IMR-90 (cell line): Measurements from ENCODE around the gene UPK3A. TPM values are rescaled to one million over a fixed set of nuclear protein-coding genes. Genes with fewer than 3 reads are reported as not detected.

Experiments
- ATAC-seq: fragments of 200-7000 bp; cut with Tn5 transposase; 2 replicates; pipeline ENCODE4 v1.9.1; 2020; ENCODE audit warnings: low read depth, mild to moderate bottlenecking, moderate library complexity
- BruUV-seq: library from RNA; stranded (reverse); fragments of 400-500 nt; replicated peaks from 2 replicates; lab custom pipeline; 2021; lab: Mats Ljungman, UMichigan
- CTCF ChIA-PET: fragments of 300-600 bp; formaldehyde crosslinking; extraction: SDS; loops from one replicate; lab custom pipeline; 2021; ENCODE audit warnings: antibody characterized with exemption; lab: Yijun Ruan, JAX
- POLR2A ChIA-PET: fragments of 300-600 bp; sonication (Branson Sonifier 250); formaldehyde crosslinking; loops from one replicate; lab custom pipeline; 2022; ENCODE audit warnings: antibody characterized with exemption; ENCODE audit not compliant: unreplicated experiment; lab: Charles Lee
- DNase-seq: peaks from one replicate; pipeline ENCODE4 v3.0.0; 2013
- H2AFZ ChIP-seq: replicated peaks from 2 replicates; pipeline ENCODE3; 2013; ENCODE audit warnings: low read length, mild to moderate bottlenecking; ENCODE audit not compliant: poor library complexity
- H2AK5ac ChIP-seq: 2 replicates; pipeline ENCODE4 v1.6.1; 2013; ENCODE audit warnings: low read depth, low read length, inconsistent platforms
- H2AK9ac ChIP-seq: replicated peaks from 2 replicates; pipeline ENCODE3; 2013; ENCODE audit warnings: mild to moderate bottlenecking, low read depth, low read length, moderate library complexity; ENCODE audit not compliant: poor library complexity
- H2BK120ac ChIP-seq: 2 replicates; pipeline ENCODE4 v1.6.1; 2013; ENCODE audit warnings: low read depth, low read length, inconsistent platforms
- H2BK15ac ChIP-seq: 3 replicates; pipeline ENCODE4 v1.6.1; 2013; ENCODE audit warnings: low read depth, low read length, inconsistent platforms
- H2BK20ac ChIP-seq: 2 replicates; pipeline ENCODE4 v1.6.1; 2013; ENCODE audit warnings: low read depth, mild to moderate bottlenecking, inconsistent platforms, low read length, moderate library complexity
- H2BK5ac ChIP-seq: 2 replicates; pipeline ENCODE4 v1.6.1; 2013; ENCODE audit warnings: mild to moderate bottlenecking, low read depth, low read length, inconsistent platforms; ENCODE audit not compliant: poor library complexity, severe bottlenecking
- H3K14ac ChIP-seq: replicated peaks from 2 replicates; pipeline ENCODE4 v1.6.1; 2013; ENCODE audit warnings: low read depth, low read length, inconsistent platforms
- H3K18ac ChIP-seq: 2 replicates; pipeline ENCODE4 v1.6.1; 2013; ENCODE audit warnings: low read depth, low read length, control low read depth
- H3K23ac ChIP-seq: 2 replicates; pipeline ENCODE4 v1.6.1; 2013; ENCODE audit warnings: low read depth, low read length, inconsistent platforms
- H3K27ac ChIP-seq: 2 replicates; pipeline ENCODE4 v1.5.1; 2013; ENCODE audit warnings: mild to moderate bottlenecking, control low read depth, low read length; ENCODE audit not compliant: insufficient read depth
- H3K27me3 ChIP-seq: 2 replicates; pipeline ENCODE4 v1.6.1; 2013; ENCODE audit warnings: low read length; ENCODE audit not compliant: control insufficient read depth, insufficient read depth
- H3K36me3 ChIP-seq: 2 replicates; pipeline ENCODE4 v1.6.1; 2013; ENCODE audit warnings: low read length, mixed read lengths; ENCODE audit not compliant: control insufficient read depth, insufficient read depth
- H3K4ac ChIP-seq: 2 replicates; pipeline ENCODE4 v1.6.1; 2013; ENCODE audit warnings: low read depth, low read length, inconsistent platforms
- H3K4me1 ChIP-seq: 2 replicates; pipeline ENCODE4 v1.6.1; 2013; ENCODE audit warnings: low read length, mixed read lengths; ENCODE audit not compliant: control insufficient read depth, insufficient read depth
- H3K4me2 ChIP-seq: 2 replicates; pipeline ENCODE4 v1.6.1; 2013; ENCODE audit warnings: low read depth, mild to moderate bottlenecking, control low read depth, low read length, moderate library complexity
- H3K4me3 ChIP-seq: 2 replicates; pipeline ENCODE4 v1.5.1; 2013; ENCODE audit warnings: low read depth, mild to moderate bottlenecking, control low read depth, low read length, moderate library complexity; ENCODE audit not compliant: insufficient read depth
- H3K56ac ChIP-seq: 2 replicates; pipeline ENCODE4 v1.6.1; 2013; ENCODE audit warnings: low read length, inconsistent platforms; ENCODE audit not compliant: insufficient read depth; ENCODE audit errors: extremely low read depth
- H3K79me1 ChIP-seq, 2 experiments: 2 replicates each; pipeline ENCODE4 v1.6.1; 2013; ENCODE audit warnings: low read length in 2 of 2, inconsistent platforms in 1 of 2, low read depth in 1 of 2
- H3K9ac ChIP-seq: 2 replicates; pipeline ENCODE4 v1.6.1; 2013; ENCODE audit warnings: low read depth, low read length, control low read depth
- H3K9me1 ChIP-seq: 2 replicates; pipeline ENCODE4 v1.6.1; 2013; ENCODE audit warnings: low read length, inconsistent platforms; ENCODE audit not compliant: insufficient read depth
- H3K9me3 ChIP-seq: 2 replicates; pipeline ENCODE4 v1.6.1; 2013; ENCODE audit warnings: low read length; ENCODE audit not compliant: control insufficient read depth, insufficient read depth
- H4K20me1 ChIP-seq: 2 replicates; pipeline ENCODE4 v1.6.1; 2013; ENCODE audit warnings: low read length, inconsistent platforms; ENCODE audit not compliant: insufficient read depth
- H4K5ac ChIP-seq: 2 replicates; pipeline ENCODE4 v1.6.1; 2013; ENCODE audit warnings: mild to moderate bottlenecking, low read depth, low read length, control low read depth
- H4K8ac ChIP-seq, 2 experiments: 2 replicates each; pipeline ENCODE4 v1.6.1; 2013; ENCODE audit warnings: low read depth in 2 of 2, low read length in 2 of 2, control low read depth in 1 of 2, inconsistent platforms in 1 of 2
- H4K91ac ChIP-seq: 2 replicates; pipeline ENCODE4 v1.6.1; 2013; ENCODE audit warnings: low read depth, low read length, inconsistent platforms; ENCODE audit not compliant: insufficient read depth
- BHLHE40 ChIP-seq: fragments of 150-350 bp; IDR thresholded peaks from 2 replicates; pipeline ENCODE4 v1.6.1; 2016; ENCODE audit warnings: mild to moderate bottlenecking, low read depth, low read length
- CEBPB ChIP-seq: IDR thresholded peaks from 2 replicates; pipeline ENCODE4 v1.6.1; 2012; ENCODE audit warnings: low read depth, low read length, improper control_type of control experiment
- CHD1 ChIP-seq: IDR thresholded peaks from 2 replicates; pipeline ENCODE4 v1.6.1; 2012; ENCODE audit warnings: low read depth, low read length, improper control_type of control experiment
- ELK1 ChIP-seq: fragments of 150-350 bp; IDR thresholded peaks from 2 replicates; pipeline ENCODE4 v1.6.1; 2016; ENCODE audit warnings: low read depth, mild to moderate bottlenecking, low read length, moderate library complexity, borderline replicate concordance
- FOS ChIP-seq: fragments of 150-350 bp; IDR thresholded peaks from 2 replicates; pipeline ENCODE4 v1.6.1; 2016; ENCODE audit warnings: low read depth, low read length
- MAFK ChIP-seq: IDR thresholded peaks from 2 replicates; pipeline ENCODE4 v1.6.1; 2012; ENCODE audit warnings: low read depth, low read length, improper control_type of control experiment
- MAZ ChIP-seq: IDR thresholded peaks from 2 replicates; pipeline ENCODE4 v1.6.1; 2012; ENCODE audit warnings: low read depth, mild to moderate bottlenecking, low read length, improper control_type of control experiment, moderate library complexity, borderline replicate concordance
- MXI1 ChIP-seq: IDR thresholded peaks from 2 replicates; pipeline ENCODE4 v1.6.1; 2012; ENCODE audit warnings: low read depth, mild to moderate bottlenecking, low read length, moderate library complexity, borderline replicate concordance
- NFE2L2 ChIP-seq: fragments of 150-350 bp; IDR thresholded peaks from 2 replicates; pipeline ENCODE4 v1.6.1; 2016; ENCODE audit warnings: low read depth, mild to moderate bottlenecking, low read length
- POLR2A ChIP-seq: IDR thresholded peaks from 2 replicates; pipeline ENCODE4 v1.6.1; 2012; ENCODE audit warnings: mild to moderate bottlenecking, low read depth, low read length
- RAD21 ChIP-seq: IDR thresholded peaks from 2 replicates; pipeline ENCODE4 v1.6.1; 2012; ENCODE audit warnings: low read length, improper control_type of control experiment
- RFX5 ChIP-seq: IDR thresholded peaks from 2 replicates; pipeline ENCODE4 v1.8.0; 2012; ENCODE audit warnings: low read depth, mild to moderate bottlenecking, low read length, moderate library complexity
- USF2 ChIP-seq: fragments of 150-350 bp; IDR thresholded peaks from 2 replicates; pipeline ENCODE4 v1.6.1; 2017; ENCODE audit warnings: mild to moderate bottlenecking, antibody characterized with exemption, low read length, low read depth
- WGBS, 2 experiments: methylation state at CpG; one replicate each; pipeline versions ENCODE4 v1.1.5 to v1.1.7; 2013; ENCODE audit warnings: missing lambda C conversion rate in 2 of 2; ENCODE audit not compliant: insufficient read length in 1 of 2; ENCODE audit errors: extremely low coverage in 2 of 2; 5-methylcytosine and 5-hydroxymethylcytosine counted together
- dilution Hi-C: fragments of 300-500 bp; cut with HindIII; formaldehyde crosslinking; loops from one replicate; pipeline ENCODE4 v1.14.3; 2018; ENCODE audit warnings: low sequenced_read_pairs; ENCODE audit not compliant: unreplicated experiment
- in situ Hi-C: fragments of 300-500 bp; cut with MboI; formaldehyde crosslinking; loops from 3 replicates; pipeline ENCODE4 v1.14.3; 2019; ENCODE audit warnings: low sequenced_read_pairs, inconsistent platforms, mixed read lengths
- intact Hi-C: fragments of 100-400 bp; cut with micrococcal nuclease; formaldehyde crosslinking; loops from 2 replicates; pipeline ENCODE4 v1.10.0; 2022
- polyA plus RNA-seq, 3 experiments: library from polyadenylated mRNA; depleted of rRNA; stranded (reverse); fragments of >200 nt; gene quantifications; 2 replicates each; pipeline ENCODE4 v1.2.3, GENCODE V29; 2012; ENCODE audit warnings: low replicate concordance in 1 of 3
- total RNA-seq: library from RNA; depleted of rRNA; stranded (reverse); fragments of >200 nt; gene quantifications from 2 replicates; pipeline ENCODE4 v1.2.3, GENCODE V29; 2012

Gene UPK3A
- total and polyA plus RNA-seq, 2 of the 4 experiments (the other 2 are of a cell fraction): not detected

GRCh38 chr22:45268958-45269844, 15.5 kb upstream of the UPK3A start:
- Histone ChIP-seq H4K20me1 (no peaks in the 10 kb centered on the region), H4K91ac (peak overlapping the region; percentile 78), H3K4me2 (peak overlapping the region; percentile 99), H3K27ac (peak overlapping the region; percentile 54), H3K36me3 (no peaks in the 10 kb centered on the region), H2AFZ (peak overlapping the region; percentile 96), H2BK120ac (peak overlapping the region; percentile 86; the same call in 1 of the 2 replicates), H3K9ac (peak overlapping the region; percentile 80), H3K9me1 (no peaks in the 10 kb centered on the region), H2BK5ac (no peak overlapping the region), H3K56ac (peak overlapping the region; percentile 82; the same call in 1 of the 2 replicates), H3K4me3 (peak overlapping the region; percentile 86), H3K9me3 (no peaks in the 10 kb centered on the region), H3K4ac (peak overlapping the region; percentile 90), H2BK20ac (no peak overlapping the region), H3K14ac (peak overlapping the region; percentile 82; the same call in 1 of the 2 replicates), H3K23ac (peak overlapping the region; percentile 85; the same call in 1 of the 2 replicates), H3K4me1 (peaks cover 9% of the 10 kb centered on the region), H2AK9ac (peak overlapping the region; percentile 92), H4K5ac (peak overlapping the region; percentile 83), H2AK5ac (peak overlapping the region; percentile 62; the same call in 1 of the 2 replicates), H3K18ac (peak overlapping the region; percentile 87), H3K27me3 (peaks cover 8% of the 10 kb centered on the region), H4K8ac (peak overlapping the region; percentile 70 to 86; a peak in 2 of 4 replicates), H3K79me1 (no peaks in the 10 kb centered on the region), H2BK15ac (peak overlapping the region; percentile 90; the same call in 1 of the 3 replicates)
- intact Hi-C loops: loop anchor here (1.0 to 2.0 kb wide), 3 partner anchors 166 to 284 kb away; no protein-coding TSS in a partner anchor
- BruUV-seq: no TSS peak
- DNase-seq (peak; percentile 53), ATAC-seq (peak; percentile 96)
- ChIA-PET POLR2A (no interaction called here), CTCF (interaction anchor here (1.0 kb wide), 1 partner anchor 225 kb away, joined by 3 read pairs; no protein-coding TSS in a partner anchor)
- dilution Hi-C loops: no loop called here
- in situ Hi-C loops: loop anchor here (5.0 kb wide), 2 partner anchors 163 to 283 kb away; no protein-coding TSS in a partner anchor
- WGBS, 2 experiments: 4% methylated on average over 15 of the region's 60 CpGs; no CpG with 5 or more reads in 1 of the 2 experiments
- TF ChIP-seq CEBPB: no peak
- no peak for TF ChIP-seq FOS
- TF ChIP-seq RFX5: no peak
- TF ChIP-seq NFE2L2: no peak
- TF ChIP-seq POLR2A: no peak
- TF ChIP-seq USF2: no peak
- no peak for TF ChIP-seq BHLHE40
- peak; percentile 93 for TF ChIP-seq RAD21
- TF ChIP-seq CHD1: no peak
- TF ChIP-seq MAZ: peak; percentile 97
- no peak for TF ChIP-seq ELK1
- 0 out of 2 replicates have a peak, but pooled peaks have one; percentile 8 for TF ChIP-seq MXI1
- TF ChIP-seq MAFK: no peak
